HG02885 (cell line): Measurements from ENCODE around the gene EML4.

Experiments used
- ATAC-seq: cut with Tn5 transposase; IDR thresholded peaks from one replicate; pipeline ENCODE4 v1.9.1; 2021; ENCODE audit warnings: mild to moderate bottlenecking; ENCODE audit not compliant: unreplicated experiment, poor library complexity

Gene EML4

DNA sequence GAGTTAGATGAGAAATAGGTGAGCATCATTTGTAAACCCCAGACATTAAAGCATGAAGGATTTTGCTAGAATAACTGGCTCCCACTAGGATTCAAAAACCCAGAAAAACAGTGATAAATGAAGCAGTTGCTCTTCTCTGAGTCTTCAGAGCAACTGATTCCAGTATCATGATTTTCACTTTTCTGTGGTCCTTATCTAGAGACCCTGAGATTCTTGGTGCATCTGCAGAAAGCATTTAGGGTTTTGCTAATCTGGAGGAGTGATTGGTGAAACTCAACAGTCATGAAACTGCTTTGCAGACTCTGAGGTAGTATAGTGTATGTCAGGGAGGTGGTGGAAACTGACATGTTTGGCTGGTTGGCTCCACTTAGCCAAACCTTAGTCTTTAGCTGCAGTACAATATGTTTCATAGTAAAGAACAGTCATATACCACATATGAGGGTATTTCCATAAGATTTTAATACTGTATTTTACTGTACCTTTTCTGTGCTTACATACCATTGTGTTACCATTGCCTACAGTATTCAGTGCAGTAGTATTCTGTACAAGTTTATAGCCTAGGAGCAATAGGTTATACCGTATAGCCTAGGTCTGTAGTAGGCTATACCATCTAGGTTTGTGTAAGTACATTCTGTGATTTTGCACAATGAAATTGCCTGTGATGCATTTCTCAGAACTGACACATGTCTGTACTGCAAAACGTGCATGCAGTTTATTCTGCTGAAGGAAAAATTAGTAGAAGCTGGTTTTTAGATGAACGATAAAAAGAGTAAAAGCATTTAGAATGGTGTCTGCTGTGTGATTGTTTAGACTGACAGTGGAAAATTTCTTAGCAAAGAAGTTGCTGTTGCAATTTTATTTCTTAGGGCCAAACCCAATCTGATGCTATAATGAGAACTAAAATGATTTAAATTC is 23.8 kb downstream of the EML4 start:
- ATAC-seq: peak; percentile 87

- ATAC-seq: no peak
Measured at GRCh38 chr2:42193722-42194187, 24.6 kb downstream of the EML4 start.

DNA sequence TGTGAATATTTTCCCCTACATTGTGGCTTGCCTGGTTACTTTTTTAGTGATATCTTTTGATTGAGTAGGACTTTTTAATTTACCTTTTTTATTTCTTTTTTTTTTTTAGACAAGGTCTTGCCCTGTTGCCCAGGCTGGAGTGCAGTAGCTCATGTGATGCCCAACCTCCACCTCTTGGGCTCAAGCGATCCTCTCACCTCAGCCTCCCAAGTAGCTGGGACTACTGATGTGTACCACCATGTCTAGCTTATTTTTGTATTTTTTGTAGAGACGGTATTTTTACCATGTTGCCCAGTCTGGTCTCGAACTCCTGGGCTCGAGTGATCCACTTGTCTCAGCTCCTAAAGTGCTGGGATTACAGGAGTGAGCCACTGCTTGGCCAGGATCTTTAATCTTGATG is 25.3 kb downstream of the EML4 start:
- ATAC-seq: no peak

DNA sequence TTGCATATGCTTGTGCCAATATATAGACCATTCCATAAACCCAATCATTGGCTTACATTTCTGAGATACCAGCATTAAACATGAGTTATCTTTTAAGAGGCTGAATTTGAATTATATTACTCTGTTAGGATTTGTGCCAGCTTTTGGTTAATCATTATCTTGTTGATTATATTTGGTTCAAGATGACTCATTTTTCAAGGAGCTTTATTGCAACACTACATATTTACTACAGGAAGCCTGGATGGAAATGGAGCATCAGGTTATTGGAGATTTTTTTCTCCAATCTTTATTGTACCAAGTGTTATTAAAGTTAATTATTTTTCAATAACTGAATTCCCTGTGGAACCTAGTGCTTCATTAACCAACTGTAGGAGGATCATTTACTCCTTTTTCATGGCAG is 26.4 kb downstream of the EML4 start:
- no peak for ATAC-seq

DNA sequence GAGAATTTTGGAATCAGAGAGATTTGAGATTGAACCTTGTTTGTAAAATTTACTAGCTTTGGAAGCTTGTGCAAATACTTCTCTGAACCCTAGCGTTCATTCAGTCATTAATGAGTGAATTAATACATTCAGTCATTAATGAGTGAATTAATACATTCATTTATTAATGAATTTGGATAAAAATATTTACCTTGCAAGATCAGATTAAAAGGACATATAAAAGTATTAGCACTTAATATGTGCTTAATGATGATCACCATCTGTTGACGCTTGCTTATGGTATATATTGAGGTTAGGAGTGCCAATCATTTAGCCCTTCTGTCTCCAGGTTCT is 26.9 kb downstream of the EML4 start:
- ATAC-seq: no peak

- ATAC-seq: no peak
Measured at GRCh38 chr2:42196403-42197267, 27.5 kb downstream of the EML4 start.

DNA sequence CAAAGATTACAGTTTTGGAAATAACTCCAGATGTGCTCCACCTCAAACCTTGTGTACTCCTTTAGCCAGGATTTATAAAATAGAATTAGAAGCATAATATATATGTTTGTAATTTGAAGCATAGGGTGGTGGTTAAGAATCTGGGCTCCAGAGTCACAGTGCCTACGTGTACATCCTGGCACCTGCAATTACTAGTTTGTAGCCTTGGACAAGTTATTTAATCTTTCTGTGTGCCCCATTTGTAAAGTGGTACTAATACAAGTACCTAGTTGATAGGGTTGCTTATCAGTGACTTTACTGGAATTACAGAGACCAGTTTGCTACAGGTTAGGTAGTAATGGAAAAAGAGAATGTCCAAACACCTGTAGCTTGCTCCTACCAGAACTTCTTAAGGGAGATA is 28.6 kb downstream of the EML4 start:
- ATAC-seq: no peak

- no peak for ATAC-seq
Measured at GRCh38 chr2:42198466-42198865, 29.3 kb downstream of the EML4 start.

DNA sequence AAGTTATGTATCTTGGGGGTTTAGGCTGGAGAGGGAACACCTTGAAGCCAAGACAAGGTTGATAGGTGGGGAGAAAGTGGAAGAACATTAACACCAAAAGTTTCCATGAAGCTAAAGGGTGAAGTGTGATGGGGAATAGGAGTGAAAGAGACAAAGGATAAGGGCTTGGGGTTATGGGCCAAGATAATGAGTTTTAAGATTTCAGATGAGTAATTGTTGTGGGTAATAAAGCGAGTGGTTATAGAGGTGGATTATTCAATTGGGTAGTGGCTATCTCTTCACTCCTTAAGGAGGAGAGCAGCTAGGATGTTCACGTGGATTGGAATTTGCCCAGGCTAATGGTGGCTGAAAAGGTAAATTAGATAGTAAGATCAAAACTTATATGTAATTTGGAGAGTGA is 29.8 kb downstream of the EML4 start:
- ATAC-seq: no peak

DNA sequence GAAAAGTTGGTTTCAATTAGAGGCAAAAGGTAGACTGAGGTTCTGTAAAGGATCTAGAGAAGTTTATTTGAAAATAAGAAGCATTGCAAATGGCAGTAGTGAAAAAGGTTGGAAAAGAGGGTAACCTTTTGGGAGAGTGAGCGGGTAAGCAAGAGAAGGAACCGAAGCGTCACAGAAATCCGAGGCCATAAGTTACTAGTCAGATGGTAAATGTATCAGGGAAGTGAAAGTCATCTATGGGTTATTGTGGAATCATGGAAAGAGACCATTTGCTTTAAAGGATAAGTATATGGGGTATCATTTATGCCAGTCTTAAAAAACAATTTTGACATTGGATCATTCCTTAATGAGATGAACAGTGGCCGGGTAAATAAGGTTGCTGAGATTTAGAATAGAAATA is 30.5 kb downstream of the EML4 start:
- no peak for ATAC-seq

DNA sequence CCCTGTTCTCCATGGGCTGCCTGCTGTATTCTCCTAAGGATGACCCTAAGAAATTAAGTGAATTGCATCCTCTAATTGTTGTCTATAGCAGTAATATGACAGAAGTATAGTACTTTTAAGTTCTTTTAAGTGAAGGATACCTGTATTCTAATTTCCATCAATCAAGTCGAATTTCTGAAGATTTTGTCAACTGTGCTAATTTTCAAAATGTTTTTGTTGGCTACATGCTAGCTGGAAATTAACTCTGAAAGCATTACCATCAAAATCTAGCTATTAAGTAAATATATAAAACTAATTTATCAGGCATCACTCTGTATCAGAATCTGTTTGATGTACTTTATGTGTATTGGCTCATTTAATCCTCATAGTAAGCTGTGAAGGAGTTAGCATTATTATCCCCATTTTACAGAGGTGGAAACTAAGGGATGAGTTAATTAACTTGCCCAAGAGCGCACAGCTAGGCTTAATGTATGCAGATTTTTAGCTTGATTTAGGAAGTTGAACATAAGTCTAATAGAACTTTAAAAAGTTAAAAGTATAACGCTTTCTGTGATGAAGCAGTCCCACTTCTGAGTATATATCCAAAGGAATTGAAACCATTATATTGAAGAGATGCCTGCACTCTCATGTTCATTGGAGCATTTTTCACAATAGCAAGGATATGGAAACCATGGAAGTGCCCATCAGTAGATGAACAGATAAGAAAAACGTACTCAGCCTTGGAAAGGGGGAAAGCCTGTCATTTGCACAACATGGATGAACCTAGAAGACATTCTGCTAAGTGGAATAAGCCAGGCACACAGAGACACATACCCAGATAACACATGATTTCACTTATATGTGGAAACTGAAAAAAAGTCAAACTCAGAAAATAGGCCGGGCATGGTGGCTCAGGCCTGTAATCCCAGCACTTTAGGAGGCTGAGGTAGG is 32.0 kb downstream of the EML4 start:
- no peak for ATAC-seq

- no peak for ATAC-seq
Measured at GRCh38 chr2:42202634-42203008, 33.5 kb downstream of the EML4 start.

DNA sequence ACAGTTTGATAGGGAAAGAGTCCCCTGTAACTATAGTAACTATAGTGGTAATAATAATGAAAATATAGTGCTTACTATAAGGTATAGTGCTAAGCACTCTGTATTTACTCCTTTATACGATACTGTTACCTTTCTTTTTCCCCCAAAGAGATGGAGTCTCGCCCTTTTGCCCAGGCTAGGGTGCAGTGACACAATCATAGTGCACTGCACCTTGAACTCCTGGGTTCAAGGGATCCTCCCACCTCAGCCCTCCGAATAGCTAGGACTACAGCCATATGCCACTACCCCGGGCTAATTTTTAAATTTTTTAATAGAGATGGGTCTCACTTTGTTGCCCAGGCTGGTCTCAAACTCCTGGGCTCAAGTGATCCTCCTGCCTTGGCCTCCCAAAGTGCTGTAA is 34.6 kb downstream of the EML4 start:
- ATAC-seq: no peak

DNA sequence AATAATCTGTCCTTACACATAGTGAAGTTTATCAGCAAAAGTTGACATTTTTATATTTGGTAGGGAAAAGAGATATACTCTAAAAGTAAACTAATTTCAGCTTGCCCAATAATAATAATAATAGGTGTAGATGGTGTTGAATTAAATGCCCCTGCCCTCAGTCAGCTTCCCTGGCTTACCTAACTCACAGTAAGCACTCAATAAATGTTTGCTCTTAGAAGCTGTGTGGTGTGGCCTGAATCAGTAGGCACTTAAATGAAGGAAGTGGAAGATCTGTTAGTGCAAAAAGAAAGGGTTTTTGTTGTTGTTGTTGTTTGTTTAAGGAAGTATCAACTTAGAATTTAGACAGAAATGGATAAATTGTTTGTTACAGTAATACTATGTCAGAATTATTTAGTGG is 36.2 kb downstream of the EML4 start:
- no peak for ATAC-seq

- peak; percentile 56 for ATAC-seq
Measured at GRCh38 chr2:42207826-42208225, 38.7 kb downstream of the EML4 start.

DNA sequence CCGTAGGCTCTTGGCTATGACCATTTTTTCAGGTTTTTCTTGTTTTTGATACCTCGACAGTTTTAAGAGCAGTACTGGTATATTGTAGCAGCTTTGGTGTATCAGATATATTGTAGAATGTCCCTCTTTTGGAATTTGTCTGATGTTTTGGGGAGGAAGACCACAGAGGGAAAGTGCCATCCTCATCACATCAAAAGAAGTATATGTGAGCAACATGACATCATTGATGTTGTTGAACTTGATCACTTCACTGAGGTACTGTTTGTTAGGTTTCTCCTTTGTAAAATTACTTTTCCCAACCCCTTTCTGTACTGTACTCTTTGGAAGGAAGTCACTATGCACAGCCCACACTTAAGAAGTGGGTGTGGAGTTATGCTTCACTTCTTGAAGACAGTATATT is 41.0 kb downstream of the EML4 start:
- no peak for ATAC-seq

- ATAC-seq: no peak
Measured at GRCh38 chr2:42211291-42211690, 42.1 kb downstream of the EML4 start.

GRCh38 chr2:42214669-42215068 is 45.5 kb downstream of the EML4 start:
- no peak for ATAC-seq

DNA sequence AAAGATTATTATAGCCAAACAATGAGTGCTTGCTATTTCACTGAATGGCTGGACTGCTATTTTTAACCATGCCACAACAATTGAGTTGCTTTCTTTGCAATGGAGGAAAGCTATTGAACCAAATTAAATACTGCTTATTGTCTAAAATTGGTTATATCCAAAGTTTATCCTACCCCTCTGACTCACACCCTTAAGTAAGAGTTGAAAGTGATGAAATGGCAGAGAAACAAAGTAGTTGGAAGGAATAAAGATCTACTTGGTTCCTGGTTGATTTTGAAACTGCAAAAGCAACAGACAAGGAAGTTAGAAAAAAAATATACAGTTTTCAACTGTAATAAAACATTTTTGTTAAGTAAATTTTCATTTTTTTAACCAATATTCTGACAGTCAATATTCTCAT is 47.5 kb downstream of the EML4 start:
- ATAC-seq: no peak

GRCh38 chr2:42217307-42217706 is 48.2 kb downstream of the EML4 start:
- ATAC-seq: no peak
